ENCODE data around the gene CLEC3B. TPM values are rescaled to one million over a fixed set of nuclear protein-coding genes. Genes with fewer than 3 reads are reported as not detected.

CLEC3B gene
- total RNA-seq: 10 to 100 TPM; 14.7 to 24.0 (median 22.2) TPM
- long read RNA-seq, donor 1, transcript CLEC3B-201 (3 exons, 936 nt): major isoform, 25 of 25 reads
- long read RNA-seq, donor 1, partial matches to known transcripts: 0 of 25 reads
- long read RNA-seq, donor 1, other reads (novel, unspliced or antisense): 0 of 25 reads
- long read RNA-seq, donor 2, partial matches to known transcripts: 0 of 3 reads
- long read RNA-seq, donor 2, other reads (novel, unspliced or antisense): 2 of 3 reads

- DNase-seq (peak; percentile 35 to 59 (median 42)), ATAC-seq (peak; percentile 40)
- TF ChIP-seq CTCF (IDR thresholded peaks at IDR 0.05): no peak
- intact Hi-C loops (cut with DNase I, micrococcal nuclease): no loop called here
- Histone ChIP-seq H3K36me3 (ENCODE audit: low read depth) (no peaks in the 10 kb centered on the region), H3K4me1 (ENCODE audit: low read depth) (no peaks in the 10 kb centered on the region), H3K9me3 (no peaks in the 10 kb centered on the region), H3K4me3 (no peak within 1 kb of the TSS)
Measured at GRCh38 chr3:45026038-45026437, at the start of gene CLEC3B. Gene CLEC3B, plus strand, starts transcription at chr3:45026303. Its CDS starts 60 bp downstream, at chr3:45026363.

- Histone ChIP-seq H3K4me3 (no peak overlapping the region), H3K4me1 (ENCODE audit: low read depth) (peaks cover 8% of the 10 kb centered on the region), H3K9me3 (no peaks in the 10 kb centered on the region), H3K36me3 (ENCODE audit: low read depth) (no peaks in the 10 kb centered on the region)
- no peak for ATAC-seq
- no peak for TF ChIP-seq CTCF (IDR thresholded peaks at IDR 0.05)
- no peak for DNase-seq
- intact Hi-C loops (cut with DNase I, micrococcal nuclease): no loop called here
Measured at GRCh38 chr3:44981220-44981619, 44.9 kb upstream of the CLEC3B start.

GRCh38 chr3:44981751-44982150 is 44.4 kb upstream of the CLEC3B start:
- H3K4me1 ChIP-seq (ENCODE audit: low read depth): peaks cover 8% of the 10 kb centered on the region
- H3K4me3 ChIP-seq: no peak overlapping the region
- no peak for TF ChIP-seq CTCF (IDR thresholded peaks at IDR 0.05)
- DNase-seq (no peak), ATAC-seq (no peak)
- no peaks in the 10 kb centered on the region for H3K36me3 ChIP-seq (ENCODE audit: low read depth)
- intact Hi-C loops (cut with DNase I, micrococcal nuclease): no loop called here
- H3K9me3 ChIP-seq: no peaks in the 10 kb centered on the region

- intact Hi-C loops (cut with DNase I, micrococcal nuclease): no loop called here
- no peak for ATAC-seq
- DNase-seq: no peak
- no peaks in the 10 kb centered on the region for H3K36me3 ChIP-seq (ENCODE audit: low read depth)
- H3K4me3 ChIP-seq: no peak overlapping the region
- no peaks in the 10 kb centered on the region for H3K9me3 ChIP-seq
- TF ChIP-seq CTCF (IDR thresholded peaks at IDR 0.05): no peak
- H3K4me1 ChIP-seq (ENCODE audit: low read depth): no peaks in the 10 kb centered on the region
Measured at GRCh38 chr3:44982817-44983216, 43.3 kb upstream of the CLEC3B start.

- no peak for DNase-seq
- Histone ChIP-seq H3K4me3 (no peak overlapping the region), H3K9me3 (no peaks in the 10 kb centered on the region), H3K36me3 (ENCODE audit: low read depth) (no peaks in the 10 kb centered on the region), H3K4me1 (ENCODE audit: low read depth) (no peaks in the 10 kb centered on the region)
- ATAC-seq: peak; percentile 48
- TF ChIP-seq CTCF (IDR thresholded peaks at IDR 0.05): no peak
- intact Hi-C loops (cut with DNase I, micrococcal nuclease): no loop called here
Measured at GRCh38 chr3:44983484-44983941, 42.6 kb upstream of the CLEC3B start.

Data from mucosa of descending colon (tissue), 3 donors.